ENCODE measurements around the gene CHCHD1.
"Not testable (repeated sequence)": the region's sequence is repeated elsewhere in the genome, so short reads cannot be mapped to it uniquely, and the experiment has no call there.

CHCHD1 gene

DNA sequence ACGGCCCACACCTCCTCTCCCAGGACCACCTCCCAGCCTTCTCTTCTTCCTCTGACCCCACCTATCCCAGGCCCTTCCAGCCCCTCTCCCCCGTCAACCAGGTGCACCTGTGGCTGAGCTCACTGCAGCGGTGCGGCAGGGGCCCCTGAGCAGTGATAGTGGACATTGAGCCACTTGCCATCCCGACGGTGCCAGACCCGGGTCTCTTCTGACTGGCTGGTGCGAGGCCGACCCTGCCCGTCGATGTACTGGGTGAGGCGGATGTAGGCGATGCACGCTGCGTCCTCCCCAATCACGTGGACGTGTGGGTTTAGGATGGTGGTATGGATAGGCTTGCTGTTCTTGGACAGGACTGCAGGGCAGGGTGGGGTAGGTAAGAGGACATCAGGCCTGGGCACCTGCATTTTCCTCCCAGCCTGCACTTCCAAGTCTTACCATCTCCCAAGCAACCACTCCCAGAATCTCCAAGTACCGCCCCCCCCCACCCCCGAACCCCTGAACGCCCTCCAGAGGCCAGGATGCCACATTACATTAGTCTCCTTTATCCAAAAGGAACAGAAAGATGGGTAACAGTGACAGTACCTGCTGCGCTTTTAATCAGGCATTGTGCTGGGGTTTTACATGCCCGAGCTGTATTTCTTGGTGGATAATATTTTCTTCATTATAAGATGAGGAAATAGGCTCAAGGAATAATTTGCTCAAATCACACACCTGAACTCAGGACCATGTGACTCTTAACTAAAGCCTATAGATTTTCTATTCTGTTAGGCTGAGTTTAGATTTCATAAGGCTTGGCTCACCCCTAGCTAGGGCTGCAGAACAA is 33.3 kb downstream of the CHCHD1 start:
- peak; percentile 18 for DNase-seq

DNA sequence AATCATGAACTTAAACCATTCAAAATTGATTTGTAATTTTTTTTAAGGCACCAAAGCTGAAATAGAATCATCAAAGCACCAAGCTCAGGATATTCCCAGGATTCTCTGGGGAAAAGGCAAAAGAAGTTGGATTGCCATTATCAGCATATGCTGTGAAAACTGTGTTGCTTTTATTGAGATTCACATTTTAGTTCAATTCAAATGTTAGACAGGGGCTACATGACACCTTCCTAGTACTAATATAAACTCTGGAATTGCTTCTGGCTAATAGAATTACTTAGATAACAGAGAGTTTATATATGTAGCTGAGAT is 33.8 kb downstream of the CHCHD1 start:
- no peak for DNase-seq

GRCh38 chr10:73816917-73817729 is 35.3 kb downstream of the CHCHD1 start:
- no peak for DNase-seq

GRCh38 chr10:73817826-73818225 is 36.0 kb downstream of the CHCHD1 start:
- DNase-seq: no peak

DNA sequence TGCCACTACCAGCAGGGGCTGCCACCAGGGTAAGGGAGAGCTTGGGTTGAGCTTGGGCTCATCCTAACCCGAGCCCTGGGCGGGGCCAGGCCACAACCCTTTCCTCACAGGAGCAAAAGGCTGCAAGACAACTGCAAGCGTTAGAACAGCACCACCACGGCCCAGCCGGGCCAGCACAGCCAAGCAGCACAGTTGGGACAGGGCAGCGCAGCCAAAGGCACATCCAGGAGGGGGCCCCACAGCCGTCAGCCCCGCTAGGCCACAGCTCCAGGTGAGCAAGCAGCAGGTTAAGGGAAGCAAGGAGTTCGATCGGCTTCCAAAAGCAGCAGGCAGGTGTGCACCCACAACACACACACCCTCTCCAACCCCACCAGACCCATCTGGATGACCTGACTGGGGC is 36.6 kb downstream of the CHCHD1 start:
- no peak for DNase-seq

- no peak for DNase-seq
These were observed 37.2 kb downstream of the CHCHD1 start for GRCh38 chr10:73819081-73819480.

DNA sequence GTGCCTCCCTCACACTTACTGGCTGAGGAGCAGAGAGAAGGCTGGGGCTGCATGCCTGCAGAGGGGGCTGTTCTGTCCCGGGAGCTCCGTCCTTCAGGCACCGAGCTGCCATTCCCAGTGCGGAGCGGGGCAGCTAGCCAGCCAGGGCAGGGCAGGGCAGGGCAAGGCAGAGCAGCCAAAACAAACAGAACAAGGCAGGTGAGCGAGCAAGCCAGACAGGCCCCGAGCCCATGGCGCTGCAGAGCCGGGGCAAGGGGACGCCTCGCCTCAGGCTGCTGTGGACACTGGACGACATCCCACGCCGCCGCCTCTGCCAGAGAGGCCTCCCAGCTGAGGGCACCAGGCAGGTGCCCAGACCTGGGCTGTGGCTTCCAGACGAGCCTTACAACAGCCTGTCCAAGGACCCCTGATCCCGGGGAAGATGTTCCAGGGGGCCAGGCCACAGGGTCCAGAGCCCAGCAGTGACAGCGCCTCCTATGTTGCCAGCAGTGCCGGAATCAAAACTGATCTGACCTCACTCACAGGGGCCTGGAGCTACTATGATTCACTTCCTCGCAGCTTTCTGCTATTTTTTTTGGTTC is 37.8 kb downstream of the CHCHD1 start:
- no peak for DNase-seq

DNA sequence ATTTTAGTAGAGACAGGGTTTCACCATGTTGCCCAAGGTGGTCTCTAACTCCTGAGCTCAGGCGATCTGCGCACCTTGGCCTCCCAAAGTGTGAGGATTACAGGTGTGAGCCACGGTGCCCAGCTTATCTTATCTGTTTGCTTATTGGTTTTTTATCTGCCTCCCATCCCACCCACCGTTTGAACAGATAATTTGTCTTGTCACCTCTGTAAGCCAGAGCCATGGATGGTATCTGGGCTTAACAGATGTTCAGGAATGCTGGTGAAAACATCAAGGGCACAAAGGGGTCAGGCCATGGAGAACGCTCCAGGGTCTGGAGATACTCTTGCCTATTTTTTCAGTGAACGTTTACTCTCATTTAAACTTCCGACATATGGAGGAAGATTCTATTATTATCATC is 41.5 kb downstream of the CHCHD1 start:
- DNase-seq: no peak

DNA sequence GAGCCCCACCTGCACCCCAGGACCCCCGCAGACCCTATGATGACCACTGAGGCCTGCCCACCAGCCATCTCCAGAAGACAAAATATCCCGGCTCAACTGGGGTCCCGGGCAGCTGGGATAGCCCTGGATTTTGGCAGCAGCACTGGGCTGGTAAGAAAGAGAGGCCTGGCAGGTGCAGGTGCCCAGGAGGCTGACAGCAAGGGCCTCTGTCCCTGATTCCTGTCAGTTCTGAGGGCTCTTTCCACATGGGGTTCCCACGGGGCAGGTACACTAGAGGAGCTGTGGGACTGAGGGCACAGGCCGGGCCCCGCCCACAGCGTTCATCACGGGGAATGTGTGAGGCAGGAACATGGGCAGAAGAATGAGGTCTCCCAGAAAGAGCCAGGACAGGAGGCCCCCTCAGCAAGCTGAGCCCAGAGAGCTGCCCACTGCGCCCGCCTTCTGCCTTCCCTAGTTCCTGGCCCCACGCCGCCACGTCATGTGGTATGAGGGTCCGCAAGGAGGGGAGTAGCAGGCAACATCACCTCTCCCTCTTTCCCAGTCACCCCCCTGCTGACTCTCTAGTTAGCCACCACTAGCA is 42.4 kb downstream of the CHCHD1 start:
- no peak for DNase-seq

DNA sequence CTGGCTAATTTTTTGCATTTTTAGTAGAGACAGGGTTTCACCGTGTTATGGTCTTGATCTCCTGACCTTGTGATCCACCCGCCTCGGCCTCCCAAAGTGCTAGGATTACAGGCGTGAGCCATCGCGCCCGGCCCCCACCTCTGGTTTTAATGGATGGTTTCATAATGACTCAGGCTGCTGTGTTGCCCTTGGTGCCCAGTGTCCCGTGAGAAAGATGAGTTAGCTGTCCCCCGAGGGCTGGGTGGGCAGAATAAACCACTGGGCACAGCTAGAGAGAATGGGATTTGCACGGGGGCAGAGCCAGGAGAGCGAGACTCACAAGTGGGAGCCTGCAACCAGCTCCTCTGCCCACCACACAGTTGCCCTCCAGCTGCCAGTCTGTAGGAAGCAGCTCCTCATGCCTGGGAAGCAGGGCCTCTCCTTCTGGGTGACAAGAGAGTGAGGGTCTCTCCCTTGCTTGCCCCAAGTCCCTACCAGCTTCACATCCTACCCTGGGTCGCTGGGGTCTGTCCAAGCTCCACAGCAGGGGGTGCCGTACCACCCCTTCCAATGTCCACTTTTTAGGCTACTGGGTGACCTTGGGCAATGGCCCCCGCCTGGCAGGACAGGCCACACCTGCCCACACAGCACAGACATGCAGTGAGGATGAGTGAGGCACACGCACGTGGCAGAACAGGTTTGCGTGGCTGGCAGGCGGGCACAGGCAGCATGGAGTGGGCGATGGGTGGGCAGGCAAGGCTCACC is 45.7 kb downstream of the CHCHD1 start:
- no peak for DNase-seq

DNA sequence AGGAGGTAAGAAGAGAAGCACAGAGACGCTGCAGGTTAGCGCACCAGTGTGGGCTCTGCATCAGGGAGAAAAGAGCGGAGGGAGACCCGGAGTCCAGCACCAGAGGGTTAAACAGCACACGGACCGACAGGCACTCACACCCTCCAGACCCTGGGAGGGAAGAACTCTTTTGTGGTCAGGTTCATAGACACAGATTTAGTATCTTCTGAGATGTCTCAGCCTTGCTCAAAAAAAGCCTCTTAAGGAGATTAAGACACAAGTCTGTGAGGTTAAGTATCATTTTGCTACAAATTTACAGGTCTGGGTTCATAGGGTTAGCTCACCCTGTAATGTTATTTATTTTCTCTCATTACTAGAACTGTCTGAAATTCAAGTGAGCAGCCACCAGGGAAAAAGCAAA is 46.3 kb downstream of the CHCHD1 start:
- no peak for DNase-seq

- not testable (repeated sequence) for DNase-seq
These were observed 47.2 kb downstream of the CHCHD1 start for GRCh38 chr10:73829090-73829489.

Data from CD4-positive, alpha-beta T cell treated with Interleukin-10 for 1 hour (primary cell).